HUES6 (cell line): ENCODE results near the gene PITPNB.

Experiments used
- H3K27ac ChIP-seq: 2 replicates; pipeline ENCODE4 v1.7.0; 2013; ENCODE audit warnings: low read depth, mild to moderate bottlenecking, low read length, inconsistent platforms
- H3K27me3 ChIP-seq: 2 replicates; pipeline ENCODE4 v1.6.1; 2013; ENCODE audit warnings: low read length; ENCODE audit not compliant: control insufficient read depth, insufficient read depth
- H3K36me3 ChIP-seq: 2 replicates; pipeline ENCODE4 v1.6.1; 2013; ENCODE audit warnings: low read length; ENCODE audit not compliant: control insufficient read depth, insufficient read depth
- H3K4me1 ChIP-seq: 2 replicates; pipeline ENCODE4 v1.6.1; 2013; ENCODE audit warnings: low read length; ENCODE audit not compliant: control insufficient read depth, insufficient read depth
- H3K4me3 ChIP-seq: 2 replicates; pipeline ENCODE4 v1.5.1; 2013; ENCODE audit warnings: low read depth, low read length
- H3K9ac ChIP-seq: one replicate; pipeline ENCODE4 v1.6.1; 2013; ENCODE audit warnings: mild to moderate bottlenecking, low read length
- H3K9me3 ChIP-seq: 2 replicates; pipeline ENCODE4 v1.6.1; 2013; ENCODE audit warnings: low read depth, low read length; ENCODE audit not compliant: control insufficient read depth, insufficient read depth

The PITPNB gene

DNA sequence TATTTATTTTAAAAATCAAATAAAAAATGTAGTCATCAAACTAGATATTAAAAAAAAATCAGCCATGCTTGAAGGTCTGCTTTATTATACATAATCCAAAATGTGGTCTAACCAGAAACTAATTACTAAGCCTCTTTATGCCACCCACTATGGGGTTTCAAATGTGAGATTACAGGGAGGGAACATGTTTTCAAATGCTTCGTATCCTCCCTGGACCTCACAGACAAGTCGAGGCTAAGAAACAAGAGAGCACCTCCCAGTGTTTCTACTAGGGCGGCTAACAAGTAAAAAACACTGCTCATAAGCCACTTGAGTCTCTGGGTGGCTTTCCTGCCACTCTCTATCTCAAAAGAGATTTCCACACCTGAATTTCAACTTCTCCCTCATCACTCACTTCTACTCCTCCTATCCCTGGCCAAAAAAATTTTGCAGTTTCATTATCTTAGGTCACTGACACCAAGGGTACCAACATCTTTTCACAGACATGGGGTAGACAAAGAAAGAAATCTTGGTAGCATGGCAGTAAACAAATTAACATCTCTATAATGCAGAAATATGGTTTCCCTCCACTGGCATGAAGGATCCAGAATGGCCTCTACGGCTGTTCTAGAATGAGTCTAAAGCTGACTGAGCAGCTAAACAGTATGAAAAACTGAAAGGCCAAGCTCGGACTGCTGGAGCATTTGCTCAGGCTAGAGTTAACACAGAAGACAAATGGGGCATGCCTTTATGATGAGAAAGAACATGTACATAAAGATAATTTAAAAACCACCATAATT, 50.9 kb downstream of the PITPNB start:
- Histone ChIP-seq H3K9ac (no peak overlapping the region), H3K4me1 (peaks cover 11% of the 10 kb centered on the region), H3K27me3 (no peaks in the 10 kb centered on the region), H3K9me3 (no peaks in the 10 kb centered on the region), H3K36me3 (peaks cover 39% of the 10 kb centered on the region), H3K27ac (no peak overlapping the region), H3K4me3 (no peak overlapping the region)

DNA sequence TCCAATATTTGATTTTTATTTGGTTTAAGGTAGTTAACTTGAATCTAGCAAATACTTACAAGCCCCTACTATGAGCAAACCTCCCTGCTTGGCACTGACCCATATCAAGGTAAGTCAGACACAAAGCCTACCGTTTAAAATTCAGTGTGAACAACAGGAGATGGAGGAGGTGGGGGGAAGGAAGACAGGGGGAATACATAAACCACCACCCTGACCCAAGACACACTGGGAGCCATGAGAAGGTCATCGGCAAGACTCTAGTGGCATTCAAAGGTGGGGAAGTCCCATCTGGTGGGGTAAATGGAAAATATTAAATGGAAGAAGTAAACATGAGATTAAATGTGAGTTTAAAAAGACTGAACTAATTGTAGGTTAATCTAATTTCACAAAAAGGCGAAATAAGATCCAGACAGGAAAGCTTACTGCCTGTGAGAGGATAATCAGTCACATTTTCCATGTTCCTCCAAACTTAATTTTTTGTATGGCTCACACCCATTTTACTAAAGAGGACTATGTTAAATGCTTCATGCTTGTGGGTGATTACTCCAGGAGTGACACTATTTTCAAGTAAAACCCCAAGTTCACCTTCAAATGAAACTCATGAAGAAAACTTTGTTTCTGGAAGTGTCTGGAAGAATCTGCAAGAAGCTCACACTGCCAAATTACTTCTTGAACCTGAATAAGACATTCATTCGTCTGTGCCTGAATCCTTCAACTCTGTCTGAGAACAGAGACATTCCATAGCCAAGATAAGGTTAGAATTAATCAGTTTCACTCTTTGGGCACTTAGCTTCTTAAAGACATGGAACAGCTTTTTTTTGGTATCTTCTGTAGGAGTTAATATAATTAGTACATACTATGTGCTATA, 51.7 kb downstream of the PITPNB start:
- Histone ChIP-seq H3K4me1 (peaks cover 11% of the 10 kb centered on the region), H3K9ac (no peak overlapping the region), H3K27me3 (no peaks in the 10 kb centered on the region), H3K4me3 (no peak overlapping the region), H3K27ac (no peak overlapping the region), H3K9me3 (no peaks in the 10 kb centered on the region), H3K36me3 (peaks cover 31% of the 10 kb centered on the region)

DNA sequence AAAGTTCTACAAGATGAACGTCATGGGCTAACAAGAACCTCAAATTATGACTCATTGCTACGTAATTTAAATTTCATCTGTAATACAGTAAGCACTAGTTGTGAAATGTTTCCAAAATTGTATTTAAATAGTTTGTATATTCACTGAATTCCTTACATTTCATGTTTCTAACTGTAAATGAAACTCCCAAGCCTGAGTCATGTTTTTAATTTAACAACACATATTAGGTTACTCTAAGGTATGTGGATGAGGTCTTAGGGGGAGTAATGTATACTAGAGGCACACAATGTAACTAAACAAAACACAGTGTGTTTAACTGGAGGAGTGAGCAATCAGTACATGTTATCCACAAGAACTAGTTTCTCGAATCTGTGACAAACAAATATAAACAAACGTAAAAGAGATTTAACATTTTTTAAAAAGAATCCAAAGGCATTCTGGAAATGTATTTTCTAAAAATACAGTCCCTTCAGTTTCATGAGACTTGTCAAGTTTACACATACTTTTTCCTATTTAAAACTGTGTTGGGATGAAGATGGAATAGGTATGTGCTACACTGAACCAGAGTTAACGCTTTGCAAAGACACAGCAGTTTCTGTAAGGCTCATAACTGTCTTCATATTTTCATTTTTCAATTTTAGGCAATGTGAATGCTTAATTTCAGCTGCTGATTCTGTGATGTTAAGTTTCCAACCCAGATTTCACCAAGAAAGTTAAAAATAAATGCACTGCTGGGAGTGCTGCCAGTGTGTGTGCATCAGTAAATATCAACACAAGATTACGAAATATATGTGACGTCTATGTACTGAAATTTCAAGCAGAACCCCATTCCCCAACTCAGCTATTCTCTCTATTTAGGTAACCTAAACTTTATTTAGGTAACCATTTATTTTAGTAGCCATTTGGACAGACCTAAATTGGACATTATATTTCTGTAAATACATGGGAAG, 52.6 kb downstream of the PITPNB start:
- Histone ChIP-seq H3K36me3 (peaks cover 26% of the 10 kb centered on the region), H3K9me3 (no peaks in the 10 kb centered on the region), H3K27me3 (no peaks in the 10 kb centered on the region), H3K27ac (no peak overlapping the region), H3K4me3 (no peak overlapping the region), H3K9ac (no peak overlapping the region), H3K4me1 (peaks cover 11% of the 10 kb centered on the region)

DNA sequence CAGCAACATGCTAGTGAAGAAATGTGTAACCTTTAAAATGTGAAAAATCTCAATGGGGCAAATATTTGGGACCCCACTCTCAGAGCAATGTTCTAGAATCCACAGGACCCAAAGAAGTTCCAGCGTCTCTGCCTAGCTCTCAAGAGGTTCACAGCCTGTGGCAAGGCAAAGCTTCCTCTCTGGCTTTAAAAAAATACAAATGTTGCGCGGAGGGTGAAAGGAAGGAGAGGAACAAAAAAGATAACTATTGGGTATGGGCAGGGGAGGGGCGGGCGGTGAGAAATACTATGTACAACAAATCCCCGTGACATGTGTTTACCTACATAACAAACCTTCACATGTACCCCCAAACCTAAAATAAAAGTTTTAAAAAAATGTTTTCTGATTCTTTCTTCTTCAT, 53.6 kb downstream of the PITPNB start:
- H3K9me3 ChIP-seq, result no peaks in the 10 kb centered on the region
- H3K4me1 ChIP-seq, result peaks cover 11% of the 10 kb centered on the region
- no peak overlapping the region for H3K27ac ChIP-seq
- H3K9ac ChIP-seq, result no peak overlapping the region
- H3K4me3 ChIP-seq, result no peak overlapping the region
- peaks cover 19% of the 10 kb centered on the region for H3K36me3 ChIP-seq
- no peaks in the 10 kb centered on the region for H3K27me3 ChIP-seq

DNA sequence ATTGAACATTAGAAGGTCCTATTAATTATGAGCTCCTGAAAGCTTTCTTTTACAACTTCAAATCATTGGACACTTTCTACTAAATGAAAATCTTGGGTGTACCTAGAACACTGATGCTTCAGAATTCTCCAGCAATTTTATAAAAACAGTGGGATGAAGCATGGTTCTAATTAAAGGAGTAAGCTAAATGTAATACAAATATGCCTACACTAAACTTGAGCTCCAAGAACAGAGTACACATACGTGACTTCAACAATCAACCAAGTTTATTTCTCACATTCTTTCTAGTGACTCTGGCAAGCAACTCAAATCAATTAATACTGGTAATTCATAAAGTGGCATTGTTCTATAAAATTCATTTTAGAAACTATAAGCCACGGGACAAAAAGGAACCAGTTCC, 55.5 kb downstream of the PITPNB start:
- Histone ChIP-seq H3K4me3 (no peak overlapping the region), H3K4me1 (peaks cover 11% of the 10 kb centered on the region), H3K9me3 (no peaks in the 10 kb centered on the region), H3K36me3 (peaks cover 28% of the 10 kb centered on the region), H3K9ac (no peak overlapping the region), H3K27me3 (no peaks in the 10 kb centered on the region), H3K27ac (no peak overlapping the region)

- no peak overlapping the region for H3K9ac ChIP-seq
- no peaks in the 10 kb centered on the region for H3K9me3 ChIP-seq
- no peaks in the 10 kb centered on the region for H3K27me3 ChIP-seq
- peaks cover 11% of the 10 kb centered on the region for H3K4me1 ChIP-seq
- H3K4me3 ChIP-seq, result no peak overlapping the region
- H3K27ac ChIP-seq, result no peak overlapping the region
- peaks cover 33% of the 10 kb centered on the region for H3K36me3 ChIP-seq
Observed at GRCh38 chr22:27863001-27863400, 56.1 kb downstream of the PITPNB start.

DNA sequence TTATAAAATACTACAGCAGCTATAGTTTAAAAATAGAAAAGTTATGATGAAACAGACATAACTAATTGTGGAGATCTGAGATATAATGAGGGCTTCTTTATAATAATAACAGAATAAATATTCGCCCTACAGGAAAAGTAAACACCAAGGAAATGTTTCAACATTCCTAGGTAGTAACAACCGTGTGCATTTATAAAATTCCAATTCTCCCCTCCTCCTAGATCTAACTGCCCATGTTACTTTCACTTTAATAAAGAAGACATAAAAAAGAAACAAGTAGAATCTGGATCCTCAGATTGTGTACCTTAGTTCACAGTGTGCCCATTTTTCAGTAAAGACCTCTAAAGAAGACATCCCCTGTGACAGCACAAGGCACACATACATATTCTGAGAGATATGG, 59.7 kb downstream of the PITPNB start:
- Histone ChIP-seq H3K9me3 (no peaks in the 10 kb centered on the region), H3K27ac (no peak overlapping the region), H3K27me3 (no peaks in the 10 kb centered on the region), H3K9ac (no peak overlapping the region), H3K4me3 (no peak overlapping the region), H3K4me1 (0 out of 2 replicates have a peak, but pooled peaks cover 9% of the 10 kb centered on the region), H3K36me3 (peaks cover 62% of the 10 kb centered on the region)

DNA sequence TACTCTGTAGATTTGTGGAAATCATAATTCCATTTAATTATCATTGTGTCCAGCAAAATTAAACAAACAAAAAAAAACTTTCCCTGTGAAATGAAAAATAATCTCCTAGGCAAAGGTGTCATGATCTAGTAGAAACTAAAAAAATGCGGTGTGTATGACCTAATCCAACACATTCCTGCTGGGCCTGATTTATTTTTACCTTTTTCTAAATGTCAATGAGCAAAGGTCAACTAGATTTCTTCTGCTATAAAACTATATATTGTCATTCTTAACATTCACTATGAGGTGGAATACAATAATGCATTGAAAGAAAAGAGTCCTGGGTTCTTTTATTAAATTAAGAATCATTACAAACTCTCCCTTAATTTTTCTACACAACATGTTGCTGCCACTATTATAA, 60.4 kb downstream of the PITPNB start:
- no peaks in the 10 kb centered on the region for H3K9me3 ChIP-seq
- 0 out of 2 replicates have a peak, but pooled peaks cover 9% of the 10 kb centered on the region for H3K4me1 ChIP-seq
- H3K27me3 ChIP-seq, result no peaks in the 10 kb centered on the region
- no peak overlapping the region for H3K27ac ChIP-seq
- peaks cover 64% of the 10 kb centered on the region for H3K36me3 ChIP-seq
- no peak overlapping the region for H3K4me3 ChIP-seq
- no peak overlapping the region for H3K9ac ChIP-seq

- Histone ChIP-seq H3K9me3 (no peaks in the 10 kb centered on the region), H3K4me3 (no peak overlapping the region), H3K36me3 (peaks cover 74% of the 10 kb centered on the region), H3K27ac (no peak overlapping the region), H3K27me3 (no peaks in the 10 kb centered on the region), H3K4me1 (peaks cover 9% of the 10 kb centered on the region; the same call in 1 of the 2 replicates), H3K9ac (no peak overlapping the region)
Observed at GRCh38 chr22:27857443-27857842, 61.6 kb downstream of the PITPNB start.

DNA sequence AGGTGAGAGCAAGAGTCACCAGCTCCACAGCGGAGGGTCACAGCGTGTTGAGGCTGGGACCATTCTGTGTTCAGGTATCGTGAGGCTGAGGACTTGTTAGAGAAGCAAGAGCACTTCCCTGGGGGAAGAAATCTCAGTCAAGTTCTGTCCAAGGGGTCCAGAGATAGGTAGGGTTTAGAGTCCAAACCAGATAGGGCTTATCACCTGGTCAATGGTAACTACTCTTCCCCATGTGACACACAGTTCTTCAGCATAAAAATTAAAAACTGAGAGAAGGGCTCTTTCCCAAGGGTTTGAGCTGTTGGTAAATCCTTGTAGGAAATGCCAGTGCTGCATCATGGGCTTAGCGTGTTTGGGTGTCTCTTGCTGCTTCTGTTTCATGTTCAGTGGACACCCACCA, 62.7 kb downstream of the PITPNB start:
- H3K36me3 ChIP-seq, result peaks cover 81% of the 10 kb centered on the region
- no peaks in the 10 kb centered on the region for H3K9me3 ChIP-seq
- peaks cover 13% of the 10 kb centered on the region; the same call in 1 of the 2 replicates for H3K4me1 ChIP-seq
- H3K4me3 ChIP-seq, result no peak overlapping the region
- no peaks in the 10 kb centered on the region for H3K27me3 ChIP-seq
- H3K27ac ChIP-seq, result no peak overlapping the region
- no peak overlapping the region for H3K9ac ChIP-seq
